OCI-LY7 (cell line): ENCODE data around the gene KCNMB2.

Source experiments
- CTCF ChIP-seq: fragments of 200-600 bp; sonication (generic); conservative IDR thresholded peaks from 2 replicates; pipeline ENCODE4 v1.5.1; 2014; ENCODE audit warnings: mild to moderate bottlenecking, antibody characterized with exemption, low read length, moderate library complexity, mixed read lengths
- EZH2phosphoT487 ChIP-seq: fragments of 200-600 bp; sonication (generic); IDR thresholded peaks from 2 replicates; pipeline ENCODE4 v1.6.1; 2018; ENCODE audit warnings: low read depth, borderline replicate concordance, mild to moderate bottlenecking, mixed run types, antibody characterized with exemption, low read length, moderate library complexity, mixed read lengths

DNA sequence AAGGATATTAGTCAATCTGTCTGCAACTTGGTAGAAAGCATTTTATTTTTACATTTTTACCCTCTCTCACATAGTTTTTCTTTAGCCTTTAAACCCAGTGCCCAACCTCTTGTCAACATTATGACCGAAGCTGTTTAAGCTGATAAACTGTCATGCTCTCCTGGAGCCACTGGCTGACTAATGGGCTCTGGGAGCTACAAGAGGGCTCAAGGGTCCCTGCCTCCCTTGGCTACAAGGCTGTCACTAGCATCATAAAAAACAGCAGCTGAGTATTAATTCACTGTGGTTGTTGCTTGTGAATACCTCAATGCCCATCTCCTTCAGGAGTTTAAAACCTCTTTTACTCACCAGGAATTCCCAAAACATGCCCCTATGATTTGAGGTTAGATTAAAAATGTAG is 297.5 kb downstream of the KCNMB2 start:
- TF ChIP-seq CTCF (no peak), EZH2phosphoT487 (no peak)
